ENCODE measurements around the gene NFKBIE. TPM values are rescaled to one million over a fixed set of nuclear protein-coding genes. Genes with fewer than 3 reads are reported as not detected.

NFKBIE gene
- total and polyA plus RNA-seq, 2 of the 13 experiments (the other 11 are each of a cell fraction or from before 2014, with no cell fraction given), result 6.7 to 14.5 TPM

GRCh38 chr6:44261581-44261980 is 3.8 kb downstream of the NFKBIE start:
- Histone ChIP-seq H3K4me3 (replicated peaks in 1 of 3; ENCODE audit: insufficient read depth in 1 of 3, low read depth in 2 of 3, low read length in 3 of 3) (no peak overlapping the region), H3K4me1 (ENCODE audit: insufficient read depth, low read length) (peaks cover 38% of the 10 kb centered on the region), H2AFZ (ENCODE audit: low read length) (no peak overlapping the region), H4K20me1 (ENCODE audit: insufficient read depth, low read length) (peaks cover 2% of the 10 kb centered on the region; the same call in 1 of the 2 replicates), H3K9me3 (ENCODE audit: low read length) (no peaks in the 10 kb centered on the region), H3K9ac (ENCODE audit: insufficient read depth, low read depth, low read length) (no peak overlapping the region), H3K4me2 (ENCODE audit: low read depth, low read length) (no peak overlapping the region), H3K27me3 (ENCODE audit: control insufficient read depth in 1 of 2, insufficient read depth in 2 of 2, low read length in 2 of 2) (no peaks in the 10 kb centered on the region; a peak in 1 of 5 replicates), H3K79me2 (ENCODE audit: insufficient read depth, low read length) (peaks cover 20% of the 10 kb centered on the region), H3K27ac (ENCODE audit: extremely low read length, insufficient read depth, low read length) (no peak overlapping the region), H3K36me3 (replicated peaks in 1 of 2; ENCODE audit: control insufficient read depth in 1 of 2, insufficient read depth in 2 of 2, low read length in 2 of 2) (peaks cover 2 to 30% of the 10 kb centered on the region in 2 experiments)
- ChIA-PET POLR2A (interaction anchor here (1.3 to 1.4 kb wide), 2 partner anchors 15 to 17 kb away, joined by 5 to 6 read pairs; partner anchors contain the start of gene HSP90AB1), CTCF (ENCODE audit: low intra/inter-chr PET ratio, low total read pairs) (no interaction called here)
- ATAC-seq (no peak), FAIRE-seq (no peak), DNase-seq (ENCODE audit: low spot score) (no peak)
- intact Hi-C loops (cut with micrococcal nuclease; ENCODE audit: unreplicated experiment) (no loop called here), in situ Hi-C loops (cut with HindIII; ENCODE audit: extremely low pct_ligation_motif_present, low pct_unique_long_range_greater_than_20kb) (no loop called here)
- no TSS peak for BruUV-seq (replicated peaks)
- 100% methylated on average over 1 of the region's 8 CpGs for WGBS (ENCODE audit: low lambda C conversion rate)
- TF ChIP-seq AGO1 (IDR thresholded peaks at IDR 0.05; ENCODE audit: low read depth, low read length, poor library complexity, severe bottlenecking), result peak; percentile 50
- TF ChIP-seq ZNF335 (CRISPR knock-in tag; IDR thresholded peaks at IDR 0.05), result no peak

- CTCF ChIA-PET (ENCODE audit: low intra/inter-chr PET ratio, low total read pairs), result no interaction called here
- ATAC-seq (no peak), DNase-seq (ENCODE audit: low spot score) (no peak), FAIRE-seq (no peak)
- in situ Hi-C loops (cut with HindIII; ENCODE audit: extremely low pct_ligation_motif_present, low pct_unique_long_range_greater_than_20kb), result no loop called here
- peaks cover 11% of the 10 kb centered on the region for H4K20me1 ChIP-seq (ENCODE audit: insufficient read depth, low read length)
- H3K9ac ChIP-seq (ENCODE audit: insufficient read depth, low read depth, low read length), result no peak overlapping the region
- no peaks in the 10 kb centered on the region for H3K9me3 ChIP-seq (ENCODE audit: low read length)
- WGBS (ENCODE audit: low lambda C conversion rate), result 88% methylated on average over 6 of the region's 6 CpGs
- H3K36me3 ChIP-seq (replicated peaks in 1 of 2; ENCODE audit: control insufficient read depth in 1 of 2, insufficient read depth in 2 of 2, low read length in 2 of 2), result peaks cover 2 to 30% of the 10 kb centered on the region in 2 experiments
- H3K4me3 ChIP-seq (replicated peaks in 1 of 3; ENCODE audit: insufficient read depth in 1 of 3, low read depth in 2 of 3, low read length in 3 of 3), result no peak overlapping the region
- H3K4me1 ChIP-seq (ENCODE audit: insufficient read depth, low read length), result peaks cover 47% of the 10 kb centered on the region
- intact Hi-C loops (cut with micrococcal nuclease; ENCODE audit: unreplicated experiment), result no loop called here
- H2AFZ ChIP-seq (ENCODE audit: low read length), result no peak overlapping the region
- H3K4me2 ChIP-seq (ENCODE audit: low read depth, low read length), result no peak overlapping the region
- POLR2A ChIA-PET, result no interaction called here
- peaks cover 29% of the 10 kb centered on the region for H3K79me2 ChIP-seq (ENCODE audit: insufficient read depth, low read length)
- H3K27me3 ChIP-seq (ENCODE audit: control insufficient read depth in 1 of 2, insufficient read depth in 2 of 2, low read length in 2 of 2), result no peaks in the 10 kb centered on the region; a peak in 1 of 5 replicates
- no peak overlapping the region for H3K27ac ChIP-seq (ENCODE audit: extremely low read length, insufficient read depth, low read length)
- no TSS peak for BruUV-seq (replicated peaks)
- TF ChIP-seq RXRA (CRISPR knock-in tag; IDR thresholded peaks at IDR 0.05) (no peak), E2F1 (CRISPR knock-in tag; IDR thresholded peaks at IDR 0.05) (no peak), ZFYVE20 (CRISPR knock-in tag; IDR thresholded peaks at IDR 0.05; ENCODE audit: borderline replicate concordance, low read depth) (no peak), LRRFIP1 (CRISPR knock-in tag; conservative IDR thresholded peaks at IDR 0.05) (no peak), TSC22D2 (CRISPR knock-in tag; IDR thresholded peaks at IDR 0.05; ENCODE audit: borderline replicate concordance) (no peak), ZNF574 (CRISPR knock-in tag; IDR thresholded peaks at IDR 0.05) (no peak)
Measured at GRCh38 chr6:44260451-44261297, 4.7 kb downstream of the NFKBIE start.

All from HepG2 (cell line).